ENCODE results near the gene MYLK.

MYLK gene

GRCh38 chr3:123817413-123817812 is 66.7 kb downstream of the MYLK start:
- no peak for DNase-seq

- DNase-seq: no peak
Observed at GRCh38 chr3:123816673-123817207, 67.4 kb downstream of the MYLK start.

GRCh38 chr3:123815981-123816380 is 68.2 kb downstream of the MYLK start:
- DNase-seq: no peak

GRCh38 chr3:123813876-123814275 is 70.3 kb downstream of the MYLK start:
- no peak for DNase-seq

GRCh38 chr3:123809597-123809996 is 74.5 kb downstream of the MYLK start:
- no peak for DNase-seq

DNA sequence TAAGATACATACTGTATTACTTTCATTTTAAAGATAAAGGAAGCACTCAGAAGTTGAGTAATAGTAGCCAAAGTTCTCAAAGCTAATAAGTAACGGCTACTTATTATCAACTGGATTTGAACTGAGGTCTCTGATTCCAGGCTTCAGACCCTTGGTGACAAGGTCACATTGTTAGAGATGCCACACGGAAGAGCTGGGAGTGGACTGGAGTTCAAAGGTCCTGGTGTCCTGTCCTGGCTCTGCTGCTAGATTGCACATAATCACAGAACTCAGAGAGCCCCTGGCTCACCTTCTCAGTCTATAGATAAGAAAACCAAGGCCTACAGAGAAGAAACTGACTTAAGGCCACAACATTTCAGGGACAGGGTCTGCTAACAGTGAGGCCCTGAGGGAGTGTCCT is 75.3 kb downstream of the MYLK start:
- DNase-seq: no peak

DNA sequence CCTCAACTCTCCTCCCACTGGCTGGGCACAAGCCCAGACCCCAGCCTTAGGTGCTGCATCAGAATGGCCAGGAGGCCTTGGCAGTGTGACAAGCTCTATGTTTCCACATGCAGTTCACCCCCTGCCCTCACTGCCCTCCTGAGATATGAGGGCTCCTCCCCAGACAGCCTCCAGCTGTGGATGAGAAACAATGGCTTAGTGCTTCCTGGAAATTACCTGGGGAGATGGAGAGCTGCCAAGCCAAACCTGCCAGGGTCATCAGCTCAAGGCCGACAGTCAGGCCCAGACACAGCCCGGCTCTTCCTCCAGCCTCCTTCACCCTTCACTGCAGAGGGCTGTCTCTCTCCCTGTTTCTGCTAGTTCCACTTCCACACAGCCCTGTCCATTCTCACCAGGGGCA is 76.3 kb downstream of the MYLK start:
- no peak for DNase-seq

DNA sequence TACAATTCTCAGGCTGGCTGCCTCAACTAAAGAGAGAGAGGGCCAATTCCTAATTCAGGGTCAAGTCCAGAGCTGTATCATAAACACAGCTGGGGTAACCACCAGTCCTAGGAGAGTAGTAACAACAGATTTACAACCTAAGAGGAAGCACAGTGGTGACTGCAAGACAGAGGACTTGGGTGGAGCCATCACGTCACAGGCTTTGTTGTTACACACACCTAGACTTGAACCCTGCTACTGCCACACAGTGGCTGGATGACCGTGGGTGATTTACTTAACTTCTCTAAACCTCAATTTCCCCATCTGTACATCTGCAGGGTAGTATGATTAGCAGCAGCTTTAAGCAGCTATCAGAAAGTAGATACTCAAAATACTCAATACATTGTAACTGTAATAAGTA is 78.6 kb downstream of the MYLK start:
- no peak for DNase-seq

DNA sequence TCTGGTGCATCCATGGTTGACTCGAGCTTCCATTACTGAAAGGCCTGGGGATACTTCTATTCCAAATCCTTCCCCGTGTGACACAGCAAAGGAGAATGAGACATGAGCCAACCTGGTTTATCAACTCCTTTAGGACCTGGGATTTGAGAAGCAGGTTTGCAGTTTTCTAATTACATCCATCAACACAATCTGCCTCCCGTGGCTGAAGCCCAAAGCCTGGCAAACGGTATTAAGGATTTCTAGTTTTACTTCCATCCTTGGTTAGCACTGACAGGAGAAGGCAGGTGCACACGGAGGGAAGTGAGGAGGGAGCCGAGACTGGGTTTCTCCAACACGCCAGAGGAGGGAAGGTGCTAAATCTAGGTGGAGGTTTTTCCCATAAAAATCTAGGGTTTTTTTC is 79.0 kb downstream of the MYLK start:
- no peak for DNase-seq

GRCh38 chr3:123804676-123805075 is 79.5 kb downstream of the MYLK start:
- no peak for DNase-seq

GRCh38 chr3:123803521-123803920 is 80.6 kb downstream of the MYLK start:
- no peak for DNase-seq

- no peak for DNase-seq
Observed at GRCh38 chr3:123802007-123802625, 82.0 kb downstream of the MYLK start.

DNA sequence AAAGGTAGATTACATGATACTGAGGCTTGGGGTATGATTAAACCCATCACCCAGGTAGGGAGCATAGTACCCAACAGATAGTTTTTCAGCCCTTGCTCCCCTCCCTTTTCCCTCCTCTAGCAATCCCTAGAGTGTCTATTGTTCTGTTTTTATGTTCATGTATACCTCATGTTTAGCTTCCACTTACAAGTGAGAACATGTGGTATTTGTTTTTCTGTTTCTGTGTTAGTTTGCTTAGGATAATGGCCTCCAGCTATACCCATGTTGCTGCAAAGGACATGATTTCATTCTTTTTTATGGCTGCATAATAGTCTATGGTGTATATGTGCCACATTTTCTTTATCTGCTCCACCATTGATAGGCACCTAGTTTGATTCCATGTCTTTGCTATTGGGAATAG is 82.7 kb downstream of the MYLK start:
- DNase-seq: no peak

GRCh38 chr3:123800362-123800682 is 83.8 kb downstream of the MYLK start:
- no peak for DNase-seq

DNA sequence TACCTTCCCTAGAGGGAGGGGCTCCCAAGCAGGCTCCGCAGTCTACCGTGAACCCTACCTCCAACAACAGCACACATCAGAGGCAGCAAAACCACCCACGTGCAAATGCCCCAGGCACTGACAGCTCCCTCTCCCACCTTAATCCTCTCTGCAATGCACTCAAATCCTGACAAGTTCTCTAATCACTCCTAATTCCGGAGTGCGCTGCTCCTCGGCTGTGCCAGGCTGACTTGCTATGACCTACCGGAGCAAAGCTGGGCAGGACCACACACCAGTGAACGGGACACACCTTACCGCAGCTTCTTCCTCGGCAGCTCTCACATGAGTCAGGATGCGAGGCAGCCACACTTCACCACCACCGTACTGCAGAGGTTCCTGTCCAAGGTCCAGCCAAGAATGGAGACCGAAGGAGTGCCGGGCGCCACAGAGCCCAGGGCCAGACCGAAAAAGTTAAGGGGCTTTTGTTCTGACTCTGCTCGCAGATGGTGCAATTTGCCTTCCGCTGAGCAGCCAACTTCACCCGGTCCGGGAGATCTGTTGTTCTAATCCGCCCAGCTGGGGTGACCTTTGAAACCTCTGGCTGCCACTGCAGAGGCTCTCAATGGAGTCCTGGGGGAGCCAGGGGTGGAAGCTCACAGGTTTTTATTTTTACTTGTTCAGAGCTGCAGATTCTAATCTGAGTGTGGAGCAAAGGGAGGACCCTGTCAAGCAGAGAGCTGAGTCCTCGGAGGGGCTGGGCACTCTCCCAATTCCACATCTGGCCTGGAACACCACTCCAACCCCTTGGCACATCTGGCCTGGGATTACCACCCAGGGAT is 84.4 kb downstream of the MYLK start:
- DNase-seq: no peak

DNA sequence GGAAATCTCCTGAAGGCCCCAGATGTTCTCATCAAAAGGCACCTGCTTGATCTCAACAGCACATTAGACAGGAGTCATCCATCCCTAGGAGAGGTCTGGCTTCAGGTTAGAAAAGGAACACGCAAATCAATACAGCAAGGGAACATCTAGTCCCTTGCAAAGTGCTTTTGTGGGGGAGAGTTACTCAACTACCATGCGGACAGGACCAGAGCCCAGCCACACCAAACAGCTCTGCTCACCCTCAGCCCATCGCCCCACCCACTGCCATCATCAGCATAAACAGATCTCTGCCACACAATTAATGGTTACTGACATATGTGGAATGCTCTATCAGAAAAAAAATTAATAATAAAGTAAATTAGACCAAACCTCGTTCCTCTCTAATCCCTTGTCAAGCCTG is 85.6 kb downstream of the MYLK start:
- no peak for DNase-seq

GRCh38 chr3:123795471-123796251 is 88.5 kb downstream of the MYLK start:
- no peak for DNase-seq

- DNase-seq: no peak
Observed at GRCh38 chr3:123793425-123793824, 90.7 kb downstream of the MYLK start.

DNA sequence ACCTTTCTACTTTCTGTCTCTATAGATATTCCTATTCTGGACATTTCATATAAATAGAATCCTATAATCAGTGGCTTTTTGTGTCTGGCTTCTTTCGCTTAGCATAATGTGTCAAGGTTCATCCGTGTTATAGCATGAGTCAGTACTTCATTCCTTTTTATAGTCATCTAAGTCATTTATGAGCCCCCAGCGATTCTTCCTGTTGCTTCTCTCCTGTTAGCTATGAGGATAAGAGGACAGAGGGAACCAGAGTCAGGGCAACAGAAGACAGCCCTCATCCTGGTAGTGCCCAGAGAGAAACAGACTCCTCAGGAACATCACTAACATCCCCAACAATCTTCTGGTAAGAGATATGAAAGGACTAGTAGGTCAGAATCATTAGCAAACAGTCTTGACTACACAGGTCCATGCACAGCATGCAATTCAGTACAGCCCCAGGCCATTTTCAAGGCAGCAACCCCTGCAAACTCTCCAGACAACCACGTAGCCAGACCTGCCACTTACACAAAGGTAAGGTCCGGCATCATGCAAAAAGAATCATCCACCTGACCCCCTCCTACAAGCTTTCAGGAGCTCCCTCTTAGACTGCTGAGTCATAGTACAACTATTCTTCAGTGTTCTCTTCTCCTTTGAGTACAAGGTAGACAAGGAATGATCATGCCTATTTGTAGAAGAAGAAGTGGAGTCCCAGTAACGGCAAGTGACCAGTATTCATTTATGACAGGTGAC is 91.5 kb downstream of the MYLK start:
- DNase-seq: no peak

DNA sequence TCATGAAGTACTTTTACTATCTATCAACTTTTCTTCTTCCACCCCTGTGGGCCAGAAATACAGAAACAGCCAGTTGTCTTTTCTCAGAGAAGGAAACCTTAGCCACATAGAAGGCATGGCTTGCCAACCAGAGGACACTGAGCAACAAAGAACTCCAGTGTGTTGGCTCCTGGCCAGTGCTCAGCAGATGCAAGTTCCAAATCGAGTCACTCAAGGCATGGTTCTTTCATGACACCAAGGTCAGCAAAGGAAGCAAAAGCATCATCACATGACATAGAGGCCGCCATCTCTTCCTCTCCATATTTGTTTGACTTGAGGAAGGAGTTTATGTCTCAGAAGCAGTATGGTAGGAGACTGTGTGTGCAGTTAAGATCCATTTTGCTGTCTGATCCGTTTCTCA is 92.2 kb downstream of the MYLK start:
- no peak for DNase-seq

- no peak for DNase-seq
Observed at GRCh38 chr3:123791417-123791816, 92.7 kb downstream of the MYLK start.

- no peak for DNase-seq
Observed at GRCh38 chr3:123791073-123791370, 93.1 kb downstream of the MYLK start.

All from CD4-positive, alpha-beta T cell treated with Interferon alpha-2 for 1 hour (primary cell).